ENCODE results near the gene SP140L. TPM values are rescaled to one million over a fixed set of nuclear protein-coding genes. Genes with fewer than 3 reads are reported as not detected.

Gene SP140L
- total and polyA plus RNA-seq, 7 donors, result 1.6 to 6.7 (median 3.7) TPM

- DNase-seq (no peak), ATAC-seq (no peak)
- peaks cover 5% of the 10 kb centered on the region for H3K9me3 ChIP-seq
- no peak for TF ChIP-seq CTCF (IDR thresholded peaks at IDR 0.05)
- no peak overlapping the region for H3K27ac ChIP-seq
- peaks cover 3 to 35% of the 10 kb centered on the region in 2 donors for H3K36me3 ChIP-seq (ENCODE audit: insufficient read depth in 1 of 2, low read depth in 1 of 2)
- no peaks in the 10 kb centered on the region for H3K4me1 ChIP-seq
- no peaks in the 10 kb centered on the region for H3K27me3 ChIP-seq (ENCODE audit: insufficient read depth in 3 of 3, low read length in 2 of 3)
- H3K4me3 ChIP-seq, result no peak overlapping the region
- 84 to 97% (median 84%) methylated on average over 2 of the region's 2 CpGs for WGBS, 3 donors
- intact Hi-C loops (cut with DNase I), result no loop called here
Observed at GRCh38 chr2:230453006-230453405, 126.0 kb downstream of the SP140L start.

Other genes with a start within 250 kb of the SP140L start
- gene SP110, start 107.2 kb upstream of the SP140L start, total RNA-seq, result 10 to 100 TPM in 1 of 4 donors, 1 to 10 TPM in 3; 5.2 to 15.9 (median 7.3) TPM
- 10 to 100 TPM in 1 of 3 donors, 1 to 10 TPM in 2; 3.4 to 11.8 (median 4.2) TPM for gene SP110, start 107.2 kb upstream of the SP140L start, polyA plus RNA-seq
- under 1 TPM; 0.32 to 0.59 (median 0.49) TPM for gene SP140, start 101.5 kb upstream of the SP140L start, total RNA-seq
- under 1 TPM; 0.19 to 0.35 (median 0.23) TPM for gene SP140, start 101.5 kb upstream of the SP140L start, polyA plus RNA-seq
- 10 to 100 TPM; 13.5 to 28.0 (median 20.3) TPM for gene SP100, start 89.0 kb downstream of the SP140L start, total RNA-seq
- gene SP100, start 89.0 kb downstream of the SP140L start, polyA plus RNA-seq, result 10 to 100 TPM in 1 of 3 donors, 1 to 10 TPM in 2; 6.5 to 10.4 (median 9.3) TPM